GM21737 (cell line): ENCODE measurements around the gene CNTN5.
"Not testable (repeated sequence)": the region's sequence is repeated elsewhere in the genome, so short reads cannot be mapped to it uniquely, and the experiment has no call there.

Experiments
- ATAC-seq: cut with Tn5 transposase; IDR thresholded peaks from one replicate; pipeline ENCODE4 v1.9.1; 2021; ENCODE audit warnings: mild to moderate bottlenecking, moderate library complexity; ENCODE audit not compliant: unreplicated experiment

The CNTN5 gene

DNA sequence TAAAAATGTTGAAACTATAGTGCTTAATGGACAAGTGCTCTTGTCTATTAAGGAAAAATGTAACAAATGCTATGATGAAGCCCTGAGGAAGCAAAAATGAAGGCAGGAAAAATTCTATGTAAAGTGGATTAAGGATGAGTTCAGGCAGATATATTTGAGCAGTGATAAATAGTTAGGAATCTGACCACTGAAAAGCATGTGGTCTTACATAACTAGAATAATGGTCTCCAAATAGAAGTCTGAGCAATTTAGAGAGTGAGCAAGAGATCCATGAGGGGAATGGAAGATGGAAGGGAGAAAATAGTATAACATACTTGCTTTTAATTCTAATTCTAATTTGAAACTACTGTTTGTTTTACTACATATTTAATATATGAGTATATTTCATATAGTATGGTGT, 1155.7 kb downstream of the CNTN5 start:
- no peak for ATAC-seq

GRCh38 chr11:100177651-100178050, 1156.9 kb downstream of the CNTN5 start:
- ATAC-seq, result no peak

DNA sequence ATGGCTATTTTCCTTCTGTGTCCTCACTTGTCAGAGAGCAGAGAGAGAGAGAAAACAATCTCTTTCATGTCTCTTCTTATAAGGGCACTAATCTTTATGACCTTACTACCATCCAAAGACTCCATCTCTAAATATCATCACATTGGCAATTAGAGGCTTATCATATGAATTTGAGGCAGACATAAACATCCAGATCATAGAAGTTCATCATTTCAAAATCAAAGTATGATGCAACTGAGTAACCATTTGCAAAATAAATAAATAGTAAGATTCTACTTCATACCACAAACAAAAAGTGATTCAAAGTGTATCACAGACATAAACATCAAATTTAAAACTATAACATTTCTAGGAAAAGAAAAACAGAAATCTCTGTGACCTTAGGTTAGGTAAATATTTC, 1161.6 kb downstream of the CNTN5 start:
- no peak for ATAC-seq

- no peak for ATAC-seq
Observed at GRCh38 chr11:100182927-100183326, 1162.2 kb downstream of the CNTN5 start.

- no peak for ATAC-seq
Observed at GRCh38 chr11:100185588-100185987, 1164.8 kb downstream of the CNTN5 start.

GRCh38 chr11:100188137-100188783, 1167.5 kb downstream of the CNTN5 start:
- no peak for ATAC-seq

- no peak for ATAC-seq
Observed at GRCh38 chr11:100190395-100190794, 1169.6 kb downstream of the CNTN5 start.

DNA sequence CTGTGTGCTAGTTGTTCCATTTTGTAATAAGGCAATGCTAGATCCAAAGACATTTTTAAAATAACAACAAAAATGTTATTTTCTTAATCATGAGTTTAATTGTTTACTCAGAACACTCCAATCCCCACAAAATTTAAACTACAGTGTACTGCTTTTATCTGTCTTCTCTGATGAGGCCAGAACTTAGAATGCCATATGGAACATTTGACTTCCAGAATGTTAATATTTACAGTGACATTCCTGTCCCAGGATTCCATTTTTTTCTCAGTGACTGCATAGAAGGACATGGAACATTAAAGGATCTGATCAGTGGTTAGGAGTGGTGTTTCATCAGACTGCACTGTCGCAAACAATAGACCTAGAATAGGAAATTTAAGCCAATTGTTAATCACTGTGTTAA, 1171.4 kb downstream of the CNTN5 start:
- ATAC-seq, result no peak

DNA sequence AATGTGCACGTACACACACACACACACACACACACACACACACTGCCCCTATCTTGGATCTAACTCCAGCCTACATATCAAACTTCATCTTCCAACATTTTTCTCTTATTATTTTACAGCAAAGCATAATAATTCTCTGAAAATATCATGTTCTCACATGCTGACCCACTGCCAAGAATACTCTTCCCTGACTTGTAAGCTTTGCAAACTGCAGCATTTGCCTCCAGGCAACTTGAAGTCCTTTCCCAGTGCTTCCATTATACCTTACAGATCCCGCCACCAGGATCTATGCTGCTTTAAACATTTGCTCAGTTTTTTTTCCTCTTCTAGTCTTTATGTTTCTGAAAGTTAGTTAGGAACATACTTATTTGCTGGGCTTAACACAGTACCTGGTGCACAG, 1183.0 kb downstream of the CNTN5 start:
- no peak for ATAC-seq

- ATAC-seq, result no peak
Observed at GRCh38 chr11:100205926-100206325, 1185.2 kb downstream of the CNTN5 start.

- ATAC-seq, result no peak
Observed at GRCh38 chr11:100208207-100208606, 1187.5 kb downstream of the CNTN5 start.

- ATAC-seq, result no peak
Observed at GRCh38 chr11:100214791-100215190, 1194.0 kb downstream of the CNTN5 start.

- ATAC-seq, result no peak
Observed at GRCh38 chr11:100220801-100221200, 1200.1 kb downstream of the CNTN5 start.

- no peak for ATAC-seq
Observed at GRCh38 chr11:100221791-100222190, 1201.0 kb downstream of the CNTN5 start.

- no peak for ATAC-seq
Observed at GRCh38 chr11:100224541-100225034, 1203.8 kb downstream of the CNTN5 start.

- no peak for ATAC-seq
Observed at GRCh38 chr11:100229086-100229485, 1208.3 kb downstream of the CNTN5 start.

DNA sequence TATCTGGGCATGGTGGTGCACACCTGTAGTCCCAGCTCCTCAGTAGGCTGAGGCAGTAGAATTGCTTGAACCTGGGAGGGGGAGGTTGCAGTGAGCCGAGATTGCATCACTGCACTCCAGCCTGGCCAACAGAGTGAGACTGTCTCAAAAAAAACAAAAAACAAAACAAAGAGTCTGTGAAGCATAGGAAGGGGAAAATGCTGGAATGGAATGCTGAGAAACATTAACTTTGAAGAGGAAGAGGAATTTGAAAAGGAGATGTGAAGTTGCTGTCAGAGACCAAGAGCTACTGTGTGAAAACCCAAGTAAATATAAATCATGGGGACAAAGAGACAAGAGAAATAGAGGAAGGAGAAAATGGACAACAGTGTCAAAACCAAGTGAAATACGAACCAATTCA, 1211.3 kb downstream of the CNTN5 start:
- no peak for ATAC-seq

GRCh38 chr11:100235085-100235484, 1214.3 kb downstream of the CNTN5 start:
- no peak for ATAC-seq

- no peak for ATAC-seq
Observed at GRCh38 chr11:100240025-100240539, 1219.3 kb downstream of the CNTN5 start.

DNA sequence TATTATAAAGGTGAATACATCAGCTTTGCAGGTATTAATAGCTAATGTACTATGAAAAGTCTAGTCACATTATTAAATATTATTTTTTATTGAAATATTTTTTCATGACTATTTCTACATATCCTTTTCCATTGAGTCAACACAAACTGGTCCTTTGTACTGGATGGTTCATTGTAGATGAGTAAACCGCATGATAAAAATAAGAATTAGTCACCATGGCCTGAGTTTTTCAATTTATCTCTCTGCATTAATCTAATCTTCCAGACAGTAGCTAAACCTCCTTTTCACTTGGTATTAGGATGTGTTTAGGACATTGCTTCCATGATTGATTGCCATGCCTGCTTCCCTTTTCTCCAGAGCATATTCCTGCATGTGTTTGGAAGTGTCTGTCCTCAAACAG, 1227.0 kb downstream of the CNTN5 start:
- no peak for ATAC-seq

DNA sequence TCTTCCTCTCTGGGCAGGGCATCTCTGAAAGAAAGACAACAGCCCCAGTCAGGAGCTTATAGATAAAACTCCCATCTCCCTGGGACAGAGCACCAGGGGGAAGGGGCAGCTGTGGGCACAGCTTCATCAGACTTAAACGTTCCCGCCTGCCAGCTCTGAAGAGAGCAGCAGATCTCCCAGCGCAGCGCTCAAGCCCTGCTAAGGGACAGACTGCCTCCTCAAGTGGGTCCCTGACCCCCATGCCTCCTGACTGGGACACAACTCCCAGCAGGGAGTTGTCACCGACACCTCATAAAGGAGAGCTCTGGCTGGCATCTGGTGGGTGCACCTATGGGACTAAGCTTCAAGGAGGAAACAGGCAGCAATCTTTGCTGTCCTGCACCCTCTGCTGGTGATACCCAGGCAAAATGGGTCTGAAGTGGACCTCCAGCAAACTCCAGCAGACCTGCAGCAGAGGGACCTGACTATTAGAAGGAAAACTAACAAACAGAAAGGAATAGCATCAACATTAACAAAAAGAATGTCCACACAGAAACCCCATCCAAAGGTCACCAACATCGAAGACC, 1236.6 kb downstream of the CNTN5 start:
- ATAC-seq, result not testable (repeated sequence)

GRCh38 chr11:100269516-100269915, 1248.8 kb downstream of the CNTN5 start:
- no peak for ATAC-seq
